A549 treated with dexamethasone at 1 μM for 4 hours (cell line): ENCODE measurements around the gene NPFFR1. TPM values are rescaled to one million over a fixed set of nuclear protein-coding genes. Genes with fewer than 3 reads are reported as not detected.

Source experiments
- total RNA-seq: library from RNA; stranded (reverse); fragments of 200-300 nt; extraction: Qiagen RNA extraction; gene quantifications from 5 replicates; pipeline ENCODE4 v1.2.3, GENCODE V29; 2022

NPFFR1 gene, protein sequence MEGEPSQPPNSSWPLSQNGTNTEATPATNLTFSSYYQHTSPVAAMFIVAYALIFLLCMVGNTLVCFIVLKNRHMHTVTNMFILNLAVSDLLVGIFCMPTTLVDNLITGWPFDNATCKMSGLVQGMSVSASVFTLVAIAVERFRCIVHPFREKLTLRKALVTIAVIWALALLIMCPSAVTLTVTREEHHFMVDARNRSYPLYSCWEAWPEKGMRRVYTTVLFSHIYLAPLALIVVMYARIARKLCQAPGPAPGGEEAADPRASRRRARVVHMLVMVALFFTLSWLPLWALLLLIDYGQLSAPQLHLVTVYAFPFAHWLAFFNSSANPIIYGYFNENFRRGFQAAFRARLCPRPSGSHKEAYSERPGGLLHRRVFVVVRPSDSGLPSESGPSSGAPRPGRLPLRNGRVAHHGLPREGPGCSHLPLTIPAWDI
- total RNA-seq: 0.01 to 0.02 TPM (median 0.01 TPM) in 4 of 5 replicates, not detected in the other

DNA sequence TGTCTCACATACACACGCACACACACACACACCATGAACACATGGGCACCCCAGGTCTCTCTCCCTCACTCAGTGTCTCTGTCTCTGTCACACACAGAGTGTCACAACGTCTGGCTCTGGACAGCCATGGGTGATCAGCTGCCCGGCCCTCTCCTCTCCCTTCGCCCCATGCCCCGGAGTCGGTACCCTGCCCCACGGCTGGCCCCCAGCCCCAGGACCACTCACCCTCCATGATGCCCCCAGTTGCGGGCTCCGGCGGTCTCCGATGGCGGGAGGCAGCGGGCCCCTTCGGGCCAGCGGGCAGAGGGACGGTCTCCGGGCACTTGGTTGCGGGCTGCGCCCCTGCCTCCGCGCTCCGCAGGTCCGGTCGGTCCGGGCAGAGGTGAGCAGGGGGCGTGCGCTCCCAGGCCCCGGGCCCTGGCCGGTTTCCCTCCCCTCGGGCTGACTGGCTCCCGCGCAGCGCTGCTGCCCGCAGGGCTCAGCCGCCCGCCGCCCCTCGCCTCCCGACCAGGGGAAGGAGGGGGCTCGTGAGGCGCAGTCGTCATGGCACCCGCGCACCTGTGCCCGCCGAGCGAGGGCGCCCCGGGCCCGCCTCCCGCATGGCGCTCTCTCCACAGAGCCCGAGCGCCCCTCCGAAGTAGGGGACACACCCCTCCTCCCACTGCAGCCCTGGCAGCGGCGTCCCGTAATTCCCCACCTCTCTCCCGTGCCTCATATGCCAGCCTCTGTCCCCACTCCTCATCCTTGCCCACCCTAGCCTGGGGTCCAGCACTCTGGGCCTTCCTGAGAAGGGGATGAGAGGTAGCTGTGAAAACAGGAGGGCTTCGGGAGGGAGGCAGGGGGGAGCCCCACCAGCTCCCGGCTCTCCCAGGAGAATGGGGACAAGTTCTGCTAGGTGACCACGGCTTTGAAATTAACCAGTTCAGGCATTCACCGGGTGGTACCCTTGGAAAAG is at the start of gene NPFFR1:
Gene NPFFR1, minus strand, starts transcription at position 560 of the 955 bp plus-strand sequence. Its CDS starts 328 bp downstream, at position 232.

GRCh38 chr10:70233109-70233938 is 50.5 kb downstream of the NPFFR1 start, which contains the start of gene PPA1:
Gene PPA1 (minus strand): TSS chr10:70233429. CDS start chr10:70233327, 102 bp downstream.

Other genes starting within 250 kb of the NPFFR1 start
- gene MACROH2A2, start 231.2 kb downstream of the NPFFR1 start, total RNA-seq: 24.6 to 28.5 TPM (median 26.8 TPM) in 5 replicates
- 28.3 to 37.4 TPM (median 33.6 TPM) in 5 replicates for gene AIFM2, start 151.2 kb downstream of the NPFFR1 start, total RNA-seq
- 11.2 to 16.5 TPM (median 15.4 TPM) in 5 replicates for gene TYSND1, start 137.3 kb downstream of the NPFFR1 start, total RNA-seq
- gene SAR1A, start 113.5 kb downstream of the NPFFR1 start, total RNA-seq: 71.1 to 88.0 TPM (median 83.1 TPM) in 5 replicates
- 236 to 298 TPM (median 245 TPM) in 5 replicates for gene PPA1, start 50.6 kb downstream of the NPFFR1 start, total RNA-seq
- gene LRRC20, start 98.6 kb upstream of the NPFFR1 start, total RNA-seq: 16.4 to 21.9 TPM (median 18.8 TPM) in 5 replicates
- 13.6 to 17.3 TPM (median 16.3 TPM) in 5 replicates for gene EIF4EBP2, start 120.1 kb upstream of the NPFFR1 start, total RNA-seq
- 0.05 TPM in 1 of 5 replicates, not detected in the others for gene NODAL, start 157.7 kb upstream of the NPFFR1 start, total RNA-seq
- 4.8 to 6.9 TPM (median 6.7 TPM) in 5 replicates for gene PALD1, start 194.8 kb upstream of the NPFFR1 start, total RNA-seq